ENCODE data around the gene TM4SF4.

DNA sequence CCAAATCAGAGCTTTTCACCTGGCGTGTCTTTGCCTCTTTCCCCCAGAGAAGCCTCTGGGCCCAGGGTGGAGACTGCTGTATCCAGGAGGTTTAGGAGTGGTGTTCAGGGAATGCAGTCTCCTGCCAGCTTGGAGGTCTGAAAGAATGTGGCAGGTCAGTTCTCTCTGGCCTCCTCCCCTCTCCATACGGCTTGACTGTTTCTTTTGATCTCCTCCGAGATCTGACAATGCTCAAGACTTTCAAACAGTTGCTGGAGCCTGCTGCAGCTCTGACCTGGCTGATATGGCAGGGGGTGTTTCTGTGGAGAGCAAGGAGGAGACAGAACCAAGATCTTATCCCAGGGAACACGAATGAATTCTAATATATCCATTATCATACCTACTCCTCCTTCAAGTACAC lies 24.7 kb upstream of the TM4SF4 start:
- TF ChIP-seq POLR2A (IDR thresholded peaks at IDR 0.05; ENCODE audit: low read depth, low read length) (no peak), POLR2AphosphoS5 (IDR thresholded peaks at IDR 0.05; ENCODE audit: low read depth, low read length) (no peak), TAF1 (IDR thresholded peaks at IDR 0.05; ENCODE audit: borderline replicate concordance, low read depth, low read length) (no peak)

Data from GM12892 (cell line).